ENCODE measurements around the gene CTNNA2.

GRCh38 chr2:80467262-80467811 is 954.5 kb downstream of the CTNNA2 start:
- TF ChIP-seq, protein P1, sequence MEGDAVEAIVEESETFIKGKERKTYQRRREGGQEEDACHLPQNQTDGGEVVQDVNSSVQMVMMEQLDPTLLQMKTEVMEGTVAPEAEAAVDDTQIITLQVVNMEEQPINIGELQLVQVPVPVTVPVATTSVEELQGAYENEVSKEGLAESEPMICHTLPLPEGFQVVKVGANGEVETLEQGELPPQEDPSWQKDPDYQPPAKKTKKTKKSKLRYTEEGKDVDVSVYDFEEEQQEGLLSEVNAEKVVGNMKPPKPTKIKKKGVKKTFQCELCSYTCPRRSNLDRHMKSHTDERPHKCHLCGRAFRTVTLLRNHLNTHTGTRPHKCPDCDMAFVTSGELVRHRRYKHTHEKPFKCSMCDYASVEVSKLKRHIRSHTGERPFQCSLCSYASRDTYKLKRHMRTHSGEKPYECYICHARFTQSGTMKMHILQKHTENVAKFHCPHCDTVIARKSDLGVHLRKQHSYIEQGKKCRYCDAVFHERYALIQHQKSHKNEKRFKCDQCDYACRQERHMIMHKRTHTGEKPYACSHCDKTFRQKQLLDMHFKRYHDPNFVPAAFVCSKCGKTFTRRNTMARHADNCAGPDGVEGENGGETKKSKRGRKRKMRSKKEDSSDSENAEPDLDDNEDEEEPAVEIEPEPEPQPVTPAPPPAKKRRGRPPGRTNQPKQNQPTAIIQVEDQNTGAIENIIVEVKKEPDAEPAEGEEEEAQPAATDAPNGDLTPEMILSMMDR (conservative IDR thresholded peaks at IDR 0.05 in 1 of 2, IDR thresholded peaks at IDR 0.05 in 1 of 2; ENCODE audit: extremely low read depth in 1 of 2, insufficient read depth in 1 of 2, low read depth in 1 of 2, low read length in 2 of 2): no peak
- TF ChIP-seq EZH2 (IDR thresholded peaks at IDR 0.05; ENCODE audit: borderline replicate concordance, low read length): no peak

Data from mammary epithelial cell (primary cell).